HAP-1 (cell line): ENCODE data around the gene BRAF.
"Not testable (repeated sequence)": the region's sequence is repeated elsewhere in the genome, so short reads cannot be mapped to it uniquely, and the experiment has no call there.

Source experiments
- DNase-seq, 2 experiments: peaks; one replicate each; pipeline ENCODE4 v3.0.0-alpha.2; 2016 to 2020; ENCODE audit warnings: low spot score in 2 of 2
- H3K27me3 ChIP-seq: fragments of 250-450 bp; sonication (Bioruptor Pico); 2 replicates; pipeline ENCODE4 v1.5.1; 2020; ENCODE audit warnings: low read depth, mild to moderate bottlenecking, moderate library complexity
- H3K36me3 ChIP-seq: fragments of 250-450 bp; sonication (Bioruptor Pico); replicated peaks from 2 replicates; pipeline ENCODE4 v1.5.1; 2020; ENCODE audit warnings: mild to moderate bottlenecking
- H3K4me1 ChIP-seq: fragments of 250-450 bp; sonication (Bioruptor Pico); 2 replicates; pipeline ENCODE4 v1.5.1; 2020; ENCODE audit warnings: mild to moderate bottlenecking
- H3K4me3 ChIP-seq: fragments of 250-450 bp; sonication (Bioruptor Pico); 2 replicates; pipeline ENCODE4 v1.5.1; 2020; ENCODE audit warnings: mild to moderate bottlenecking, moderate library complexity
- H3K9me3 ChIP-seq: fragments of 250-450 bp; sonication (Bioruptor Pico); 2 replicates; pipeline ENCODE4 v1.5.1; 2020; ENCODE audit warnings: mild to moderate bottlenecking, moderate library complexity
- in situ Hi-C: fragments of 300-500 bp; cut with MboI; formaldehyde crosslinking; loops from 3 replicates; pipeline ENCODE4 v1.14.3; 2020; ENCODE audit warnings: low sequenced_read_pairs, inconsistent platforms, mixed read lengths

Gene BRAF

DNA sequence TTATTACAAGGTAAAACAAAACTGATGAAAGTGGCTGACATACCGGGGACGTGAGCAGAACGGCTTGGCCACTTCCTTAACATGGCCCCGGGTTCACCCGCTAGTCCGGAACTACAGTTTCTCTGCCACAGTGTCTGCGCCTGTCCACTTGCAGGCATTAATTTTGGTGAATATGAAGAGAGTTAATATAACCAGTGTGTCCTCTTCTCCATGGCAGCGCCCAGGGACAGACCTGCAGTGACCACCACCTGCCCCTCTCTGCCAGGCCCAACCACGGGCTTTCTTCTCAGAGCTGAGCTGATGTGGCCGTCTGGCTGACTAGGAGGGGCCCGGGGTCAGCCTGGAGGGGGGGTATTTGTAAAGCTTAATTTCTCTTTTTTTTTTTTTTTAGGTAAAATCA lies 229.3 kb downstream of the BRAF start:
- Histone ChIP-seq H3K27me3 (no peaks in the 10 kb centered on the region), H3K36me3 (peaks cover 15% of the 10 kb centered on the region), H3K9me3 (no peaks in the 10 kb centered on the region), H3K4me1 (peaks cover 15% of the 10 kb centered on the region), H3K4me3 (no peak overlapping the region)
- DNase-seq: no peak
- in situ Hi-C loops: no loop called here

DNA sequence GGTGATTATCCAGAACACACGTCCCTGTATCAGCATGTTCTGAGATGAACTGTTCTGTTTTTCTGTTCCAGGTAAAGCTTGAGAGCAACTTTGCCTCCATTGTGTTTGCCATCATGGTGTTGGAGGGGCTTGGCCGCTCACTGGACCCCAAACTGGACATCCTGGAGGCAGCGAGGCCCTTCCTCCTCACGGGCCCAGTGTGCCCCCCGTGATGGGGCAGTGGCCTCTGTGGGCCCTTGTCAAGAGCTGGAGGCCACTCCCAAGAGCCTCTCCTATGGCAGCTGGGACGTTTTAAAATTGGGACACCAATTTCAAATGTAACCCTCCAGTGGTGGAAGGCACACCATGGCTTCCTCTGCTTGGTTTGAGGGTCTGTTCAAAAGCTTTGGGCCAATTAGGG lies 230.1 kb downstream of the BRAF start:
- in situ Hi-C loops: no loop called here
- no peaks in the 10 kb centered on the region for H3K27me3 ChIP-seq
- no peaks in the 10 kb centered on the region for H3K9me3 ChIP-seq
- peaks cover 18% of the 10 kb centered on the region for H3K36me3 ChIP-seq
- H3K4me1 ChIP-seq: peaks cover 15% of the 10 kb centered on the region
- no peak for DNase-seq
- H3K4me3 ChIP-seq: no peak overlapping the region

DNA sequence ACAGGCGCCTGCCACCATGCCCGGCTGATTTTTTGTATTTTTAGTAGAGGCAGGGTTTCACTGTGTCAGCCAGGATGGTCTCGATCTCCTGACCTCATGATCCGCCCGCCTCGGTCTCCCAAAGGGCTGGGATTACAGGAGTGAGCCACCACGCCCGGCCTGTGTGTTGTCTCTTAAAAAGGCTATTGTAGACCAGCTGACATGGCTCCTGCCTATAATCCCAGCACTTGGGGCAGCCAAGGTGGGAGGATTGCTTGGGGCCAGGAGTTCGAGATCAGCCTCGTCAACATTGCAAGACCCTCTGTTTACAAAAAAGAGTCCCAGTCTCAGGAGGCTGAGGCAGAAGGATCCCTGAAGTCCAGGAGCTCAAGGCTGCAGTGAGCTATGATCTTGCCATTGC lies 230.9 kb downstream of the BRAF start:
- H3K9me3 ChIP-seq, H3K27me3 ChIP-seq, in situ Hi-C loops, DNase-seq, H3K4me3 ChIP-seq: not testable (repeated sequence)
- peaks cover 21% of the 10 kb centered on the region for H3K36me3 ChIP-seq
- peaks cover 15% of the 10 kb centered on the region for H3K4me1 ChIP-seq

DNA sequence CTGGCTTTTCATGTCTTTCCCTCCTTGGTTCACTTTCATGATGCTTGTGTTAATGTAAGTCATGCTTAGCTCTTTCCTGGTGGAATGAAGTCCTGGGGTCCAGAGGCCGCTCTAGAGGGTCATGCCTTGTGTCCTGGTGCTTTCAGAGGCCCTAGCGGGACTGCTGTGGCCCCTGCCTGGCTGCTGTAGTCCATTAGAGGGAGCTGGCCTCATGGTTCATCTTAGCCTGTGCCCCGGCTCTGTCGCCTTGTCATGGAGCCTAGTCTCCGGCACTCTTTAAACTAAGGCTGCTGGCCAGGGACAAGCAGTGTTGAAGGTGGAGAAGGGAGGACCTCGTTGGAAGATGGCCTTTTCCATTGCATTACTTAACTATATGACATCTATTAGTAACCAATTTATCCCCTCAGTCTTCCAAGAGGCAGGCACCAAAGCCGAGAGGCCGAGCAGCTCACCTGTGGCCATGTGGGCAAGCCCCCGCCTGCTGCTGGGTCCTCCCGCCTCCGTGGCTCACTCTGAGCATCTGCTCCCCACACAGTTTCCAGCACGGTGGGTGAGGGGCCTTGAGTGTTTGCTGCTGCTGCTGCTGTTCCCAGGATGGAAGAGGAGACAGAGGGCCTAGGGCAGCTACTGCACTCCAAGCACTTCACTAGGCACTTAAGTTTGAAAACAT lies 233.2 kb downstream of the BRAF start:
- Histone ChIP-seq H3K4me3 (no peak overlapping the region), H3K9me3 (no peaks in the 10 kb centered on the region), H3K36me3 (peaks cover 24% of the 10 kb centered on the region), H3K4me1 (peaks cover 4% of the 10 kb centered on the region; the same call in 1 of the 2 replicates), H3K27me3 (no peaks in the 10 kb centered on the region)
- DNase-seq: no peak
- in situ Hi-C loops: no loop called here

DNA sequence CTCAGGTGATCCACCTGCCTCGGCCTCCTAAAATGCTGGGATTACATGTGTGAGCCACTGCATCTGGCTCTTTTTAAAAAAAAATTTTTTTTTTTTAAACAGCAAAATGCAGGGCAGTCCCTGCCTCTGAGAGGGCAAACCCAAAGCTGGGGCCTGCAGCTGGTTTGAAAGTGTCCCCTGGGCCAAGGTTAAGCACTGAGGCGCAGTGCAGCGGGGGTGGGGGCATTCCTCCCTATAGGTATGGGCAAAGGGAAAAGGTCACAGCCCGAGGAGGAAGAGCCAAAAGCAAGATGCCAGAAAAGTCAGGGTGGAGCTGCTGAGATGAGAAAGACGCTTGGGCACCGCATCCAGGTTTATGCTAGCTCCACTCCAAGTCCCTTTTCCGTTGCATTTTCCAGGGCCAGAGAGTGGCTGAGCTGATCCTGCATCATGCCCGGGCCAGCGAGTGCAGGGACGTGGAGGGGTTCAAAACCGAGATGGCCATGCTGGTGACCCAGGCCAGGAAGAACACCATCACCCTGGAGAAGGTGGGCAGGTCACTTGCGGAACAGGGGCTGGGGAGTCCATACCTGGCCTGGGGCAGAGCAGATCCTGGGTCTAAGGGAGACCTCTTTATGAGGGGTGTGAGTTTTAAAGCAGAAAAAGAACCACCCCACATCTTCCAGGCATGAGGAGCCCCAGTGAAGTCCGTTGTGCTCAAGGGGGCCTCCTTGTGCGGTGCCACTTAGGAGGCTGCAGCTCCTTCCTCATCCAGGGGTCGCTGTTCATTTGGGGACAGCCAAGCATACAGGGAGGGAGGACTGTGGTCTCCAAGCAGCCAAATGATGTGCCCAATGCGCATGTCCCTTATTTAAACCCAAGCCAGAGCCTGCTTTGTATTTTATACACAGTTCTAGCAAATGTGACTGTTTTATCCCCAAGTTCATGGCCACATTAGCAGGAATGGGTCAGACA lies 235.3 kb downstream of the BRAF start:
- in situ Hi-C loops: no loop called here

DNA sequence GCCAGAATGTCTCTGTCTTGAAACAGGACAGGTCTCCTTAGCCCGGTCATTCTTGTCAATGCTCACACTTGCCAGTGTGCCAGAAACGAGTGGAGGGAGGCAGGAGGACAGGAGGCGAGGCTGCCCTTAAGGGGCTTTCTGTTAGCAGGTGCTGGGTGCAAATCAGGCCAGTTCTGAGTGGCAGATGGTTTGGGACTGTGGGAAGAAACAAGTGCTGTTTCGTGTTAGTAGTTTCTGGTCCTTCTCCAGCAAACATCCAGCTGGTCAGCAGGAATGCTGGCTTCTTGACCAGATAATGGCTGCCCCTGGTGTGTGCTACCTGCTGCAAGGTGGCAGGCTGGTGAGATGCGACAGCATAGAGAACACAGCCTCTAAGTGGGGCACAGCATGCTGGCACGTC lies 236.4 kb downstream of the BRAF start:
- H3K4me3 ChIP-seq: no peak overlapping the region
- H3K9me3 ChIP-seq: no peaks in the 10 kb centered on the region
- in situ Hi-C loops: no loop called here
- no peaks in the 10 kb centered on the region for H3K27me3 ChIP-seq
- DNase-seq: no peak
- H3K36me3 ChIP-seq: peaks cover 26% of the 10 kb centered on the region
- H3K4me1 ChIP-seq: no peaks in the 10 kb centered on the region

More for the DNA sequence above, 235.3 kb downstream of the BRAF start:
- Histone ChIP-seq H3K27me3 (no peaks in the 10 kb centered on the region), H3K4me1 (no peaks in the 10 kb centered on the region), H3K4me3 (no peak overlapping the region), H3K9me3 (no peaks in the 10 kb centered on the region), H3K36me3 (peaks cover 26% of the 10 kb centered on the region)
- DNase-seq: no peak

DNA sequence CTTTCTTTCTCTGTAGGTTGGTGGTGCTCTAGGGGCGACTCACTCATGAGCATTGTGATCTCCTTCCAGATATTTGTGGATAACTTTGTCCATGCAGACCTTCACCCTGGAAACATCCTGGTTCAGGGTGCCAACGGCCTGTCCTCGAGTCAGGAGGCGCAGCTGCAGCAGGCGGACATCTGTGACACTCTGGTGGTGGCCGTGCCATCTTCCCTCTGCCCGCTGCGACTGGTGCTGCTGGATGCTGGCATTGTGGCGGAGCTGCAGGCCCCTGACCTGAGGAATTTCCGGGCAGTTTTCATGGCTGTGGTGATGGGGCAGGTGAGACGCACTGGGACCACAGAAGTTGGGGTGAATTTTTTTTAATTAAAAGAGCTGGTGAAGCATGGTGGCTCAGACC lies 237.8 kb downstream of the BRAF start:
- in situ Hi-C loops: no loop called here
- H3K36me3 ChIP-seq: peaks cover 21% of the 10 kb centered on the region
- H3K27me3 ChIP-seq: no peaks in the 10 kb centered on the region
- no peaks in the 10 kb centered on the region for H3K4me1 ChIP-seq
- no peak overlapping the region for H3K4me3 ChIP-seq
- no peaks in the 10 kb centered on the region for H3K9me3 ChIP-seq
- DNase-seq: no peak

DNA sequence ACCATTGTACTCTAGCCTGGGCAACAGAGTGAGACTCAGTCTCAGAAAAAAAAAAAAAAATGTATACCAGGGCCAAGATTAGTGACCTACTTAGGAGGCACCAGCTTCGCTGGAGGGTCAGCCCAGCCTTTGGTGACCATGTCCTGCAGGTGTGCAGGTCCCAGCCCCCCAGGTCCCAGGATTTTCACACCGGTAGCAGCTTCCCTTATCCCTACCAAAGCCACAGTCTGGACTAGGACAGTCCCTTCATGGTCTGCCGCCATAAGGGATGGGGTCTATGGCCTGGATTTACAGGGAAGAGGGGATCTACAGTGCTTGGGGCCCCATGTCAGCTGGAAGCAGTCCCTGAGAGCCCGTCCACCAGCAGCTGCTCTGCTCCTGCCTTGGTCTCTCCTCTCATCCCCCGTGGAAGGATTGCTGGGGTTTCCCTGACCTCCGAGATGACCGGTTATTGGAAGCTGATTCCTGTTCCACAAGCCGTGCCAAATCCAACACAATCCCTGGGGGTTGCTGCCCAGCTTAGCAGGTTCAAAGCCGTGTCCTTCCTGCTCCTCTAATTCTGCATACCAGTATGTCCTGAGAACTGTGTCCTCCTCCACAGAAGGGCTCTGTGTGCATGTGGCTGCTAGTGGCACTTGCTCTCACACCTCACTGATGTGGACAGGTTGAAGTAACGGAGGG lies 239.2 kb downstream of the BRAF start:
- Histone ChIP-seq H3K27me3 (no peaks in the 10 kb centered on the region), H3K4me1 (no peaks in the 10 kb centered on the region), H3K36me3 (peaks cover 16% of the 10 kb centered on the region), H3K9me3 (no peaks in the 10 kb centered on the region), H3K4me3 (no peak overlapping the region)
- no peak for DNase-seq
- in situ Hi-C loops: no loop called here

DNA sequence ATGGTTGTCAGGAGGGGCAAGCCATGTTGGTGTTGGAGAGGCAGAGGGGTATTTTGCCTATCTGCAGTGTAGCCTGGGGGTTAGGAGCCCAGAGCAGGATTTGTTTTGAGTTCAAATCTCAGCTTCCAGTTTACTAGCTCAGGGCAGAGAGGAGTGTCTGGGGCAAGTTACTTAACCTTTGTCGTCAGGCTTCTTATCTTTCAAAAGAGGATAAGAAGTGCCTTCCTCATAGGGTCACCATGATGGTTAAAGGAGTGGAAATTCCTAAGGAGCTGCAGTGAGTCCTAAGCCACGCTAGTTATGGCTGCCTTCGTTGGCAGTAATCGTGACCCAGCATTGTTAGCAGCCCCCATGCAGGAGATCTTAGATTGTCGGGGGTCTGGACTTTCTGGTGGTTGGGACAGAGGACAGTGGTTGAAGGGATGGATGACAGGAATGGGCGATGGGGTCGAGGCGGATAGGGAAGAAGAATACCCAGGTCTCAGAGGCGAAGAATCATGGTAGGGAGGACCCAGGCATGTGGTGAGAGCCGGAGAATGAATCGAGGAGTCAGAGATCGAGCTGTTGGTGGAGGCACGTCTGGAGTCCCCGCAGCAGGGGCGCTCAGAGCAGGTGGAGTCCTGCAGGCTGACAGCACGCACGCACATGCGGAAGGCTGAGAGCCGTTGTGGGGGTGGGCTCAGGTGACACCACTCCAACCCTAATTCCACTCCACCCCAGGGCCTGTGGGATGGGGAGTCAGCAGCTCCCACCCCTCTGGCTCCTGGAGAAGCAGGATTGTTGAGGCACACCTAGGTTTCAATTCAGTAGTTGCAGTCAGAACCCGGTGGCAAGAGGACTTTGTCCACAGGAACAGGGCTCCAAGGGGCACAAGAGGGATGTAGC lies 240.4 kb downstream of the BRAF start:
- H3K4me1 ChIP-seq: no peaks in the 10 kb centered on the region
- DNase-seq: no peak
- no peaks in the 10 kb centered on the region for H3K9me3 ChIP-seq
- in situ Hi-C loops: no loop called here
- peaks cover 19% of the 10 kb centered on the region for H3K36me3 ChIP-seq
- H3K27me3 ChIP-seq: no peaks in the 10 kb centered on the region
- no peak overlapping the region for H3K4me3 ChIP-seq

DNA sequence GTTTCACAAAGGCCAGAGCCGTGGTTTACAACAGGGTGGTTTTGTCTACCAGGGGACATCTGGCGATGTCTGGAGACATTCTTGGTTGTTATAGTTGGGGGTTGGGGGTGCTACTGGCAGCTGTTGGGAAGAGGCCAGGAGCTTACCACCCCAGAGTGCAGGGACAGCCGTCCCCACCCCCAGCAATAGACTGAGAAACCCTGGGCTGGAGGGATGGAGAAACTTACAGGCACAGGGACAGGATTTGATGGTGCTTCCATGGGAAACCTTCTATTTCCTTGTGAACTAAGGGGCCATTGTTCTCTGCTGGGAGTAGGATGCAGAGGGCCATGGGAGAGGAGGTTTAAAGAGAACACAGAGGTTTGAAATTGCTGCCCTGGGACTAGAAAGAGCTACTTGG lies 241.1 kb downstream of the BRAF start:
- no peaks in the 10 kb centered on the region for H3K9me3 ChIP-seq
- DNase-seq: no peak
- no peaks in the 10 kb centered on the region for H3K27me3 ChIP-seq
- peaks cover 19% of the 10 kb centered on the region for H3K36me3 ChIP-seq
- in situ Hi-C loops: no loop called here
- H3K4me1 ChIP-seq: no peaks in the 10 kb centered on the region
- no peak overlapping the region for H3K4me3 ChIP-seq

DNA sequence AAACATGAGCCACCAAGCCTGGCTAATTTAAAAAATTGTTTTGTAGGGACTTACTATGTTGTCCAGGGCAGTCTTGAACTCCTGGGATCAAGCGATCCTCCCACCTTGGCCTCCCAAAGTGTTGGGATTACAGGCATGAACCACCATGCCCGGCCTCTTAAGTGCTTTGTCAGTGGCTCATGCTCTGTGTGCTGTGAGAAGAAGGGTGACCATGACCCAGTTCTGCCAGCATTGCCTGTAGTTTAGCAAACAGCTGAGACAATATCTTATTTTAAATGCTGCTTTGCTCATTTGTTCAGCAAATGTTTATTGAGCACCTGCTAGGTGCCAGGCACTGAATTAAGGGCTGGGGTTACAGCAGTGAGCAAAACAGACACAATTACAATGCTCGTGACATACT lies 243.0 kb downstream of the BRAF start:
- H3K27me3 ChIP-seq: no peaks in the 10 kb centered on the region
- peaks cover 17% of the 10 kb centered on the region for H3K36me3 ChIP-seq
- in situ Hi-C loops: no loop called here
- no peaks in the 10 kb centered on the region for H3K4me1 ChIP-seq
- DNase-seq: no peak
- H3K9me3 ChIP-seq: no peaks in the 10 kb centered on the region
- no peak overlapping the region for H3K4me3 ChIP-seq

DNA sequence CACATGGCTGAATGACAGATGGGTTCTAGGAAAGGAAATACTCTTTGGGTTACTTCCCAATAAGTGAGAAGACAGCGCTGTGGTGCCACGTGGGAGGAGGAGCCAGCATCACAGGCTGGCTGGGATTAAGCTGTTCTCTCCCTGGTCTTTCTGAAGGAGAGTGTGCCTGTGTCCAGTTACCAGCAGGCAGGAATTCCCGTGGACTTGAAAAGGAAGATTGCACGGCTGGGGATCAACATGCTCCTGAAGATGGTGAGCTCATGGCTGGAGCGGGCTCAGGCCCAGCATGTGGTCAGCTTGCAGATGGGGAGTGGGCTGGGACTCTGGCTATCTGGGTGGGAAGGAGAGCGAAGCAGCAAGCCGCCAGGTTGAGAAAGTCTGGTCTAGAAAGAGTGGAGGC lies 243.8 kb downstream of the BRAF start:
- Histone ChIP-seq H3K27me3 (no peaks in the 10 kb centered on the region), H3K4me3 (no peak overlapping the region), H3K36me3 (peaks cover 23% of the 10 kb centered on the region), H3K4me1 (no peaks in the 10 kb centered on the region; the same call in 1 of the 2 replicates), H3K9me3 (no peaks in the 10 kb centered on the region)
- no peak for DNase-seq
- in situ Hi-C loops: no loop called here

DNA sequence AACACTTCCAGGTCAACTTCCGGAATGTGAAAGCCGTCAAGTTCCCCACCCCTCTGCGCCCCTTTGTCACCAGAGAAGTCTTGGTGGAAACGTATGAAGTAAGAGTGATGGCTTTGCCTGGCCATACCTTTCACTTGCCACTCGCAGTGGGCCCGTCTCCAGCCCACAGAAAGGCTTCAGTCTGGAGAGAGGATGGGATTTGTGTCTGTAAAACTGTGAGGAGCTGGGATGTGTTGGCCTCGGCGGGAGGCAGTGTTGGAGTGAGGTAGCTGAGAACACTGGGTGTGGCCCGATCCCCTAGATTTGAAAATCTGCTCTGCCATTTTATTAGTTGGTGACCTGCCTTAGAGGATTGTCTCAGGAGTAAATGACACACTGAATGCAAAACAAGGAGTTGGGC lies 245.5 kb downstream of the BRAF start:
- in situ Hi-C loops: no loop called here
- Histone ChIP-seq H3K4me3 (no peak overlapping the region), H3K4me1 (peaks cover 13% of the 10 kb centered on the region), H3K27me3 (no peaks in the 10 kb centered on the region), H3K9me3 (no peaks in the 10 kb centered on the region), H3K36me3 (peaks cover 24% of the 10 kb centered on the region)
- DNase-seq: no peak
